Measurements from ENCODE around the gene GLT6D1. TPM values are rescaled to one million over a fixed set of nuclear protein-coding genes. Genes with fewer than 3 reads are reported as not detected.
"Not testable (repeated sequence)": the region's sequence is repeated elsewhere in the genome, so short reads cannot be mapped to it uniquely, and the experiment has no call there.

Gene GLT6D1
- total and polyA plus RNA-seq, 2 donors (not counting 1 experiment from before 2014, with no cell fraction given), result not detected

DNA sequence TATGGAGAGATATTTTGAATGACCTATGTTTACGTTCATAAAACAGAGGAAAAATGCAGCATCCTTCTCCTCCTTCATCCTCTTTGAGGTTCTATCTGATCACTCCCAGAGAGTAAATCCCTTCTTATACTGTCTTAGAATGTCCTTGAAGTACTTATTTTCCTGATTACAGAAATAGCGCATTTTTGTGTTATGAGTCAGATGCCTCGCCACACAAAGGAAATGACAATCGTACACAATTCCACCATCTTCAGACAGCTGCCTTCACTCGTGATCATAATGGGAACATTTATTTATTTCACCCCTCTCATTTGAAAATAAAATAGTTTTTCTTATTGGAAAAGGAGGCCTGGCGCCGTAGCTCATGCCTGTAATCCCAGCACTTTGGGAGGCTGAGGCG is 2.4 kb upstream of the GLT6D1 start:
- TF ChIP-seq, protein P1, sequence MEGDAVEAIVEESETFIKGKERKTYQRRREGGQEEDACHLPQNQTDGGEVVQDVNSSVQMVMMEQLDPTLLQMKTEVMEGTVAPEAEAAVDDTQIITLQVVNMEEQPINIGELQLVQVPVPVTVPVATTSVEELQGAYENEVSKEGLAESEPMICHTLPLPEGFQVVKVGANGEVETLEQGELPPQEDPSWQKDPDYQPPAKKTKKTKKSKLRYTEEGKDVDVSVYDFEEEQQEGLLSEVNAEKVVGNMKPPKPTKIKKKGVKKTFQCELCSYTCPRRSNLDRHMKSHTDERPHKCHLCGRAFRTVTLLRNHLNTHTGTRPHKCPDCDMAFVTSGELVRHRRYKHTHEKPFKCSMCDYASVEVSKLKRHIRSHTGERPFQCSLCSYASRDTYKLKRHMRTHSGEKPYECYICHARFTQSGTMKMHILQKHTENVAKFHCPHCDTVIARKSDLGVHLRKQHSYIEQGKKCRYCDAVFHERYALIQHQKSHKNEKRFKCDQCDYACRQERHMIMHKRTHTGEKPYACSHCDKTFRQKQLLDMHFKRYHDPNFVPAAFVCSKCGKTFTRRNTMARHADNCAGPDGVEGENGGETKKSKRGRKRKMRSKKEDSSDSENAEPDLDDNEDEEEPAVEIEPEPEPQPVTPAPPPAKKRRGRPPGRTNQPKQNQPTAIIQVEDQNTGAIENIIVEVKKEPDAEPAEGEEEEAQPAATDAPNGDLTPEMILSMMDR (IDR thresholded peaks at IDR 0.05), result no peak
- TF ChIP-seq EZH2 (IDR thresholded peaks at IDR 0.05; ENCODE audit: borderline replicate concordance, insufficient read depth, low read depth, low read length, poor library complexity, severe bottlenecking), result no peak
- no peaks in the 10 kb centered on the region for H3K79me2 ChIP-seq (ENCODE audit: control insufficient read depth, insufficient read depth, low read length)
- Mint-ChIP-seq H3K27ac (no peak overlapping the region), H3K4me3 (no peak overlapping the region), H3K4me1 (no peaks in the 10 kb centered on the region), H3K9me3 (ENCODE audit: insufficient read depth) (peaks cover 14% of the 10 kb centered on the region), H3K27me3 (peaks cover 16% of the 10 kb centered on the region)
- peaks cover 0 to 13% (median 12%) of the 10 kb centered on the region in 3 donors for H3K9me3 ChIP-seq (ENCODE audit: control extremely low read depth in 1 of 3, control insufficient read depth in 2 of 3, insufficient read depth in 1 of 3, low read length in 2 of 3)
- DNase-seq (no peak), ATAC-seq (ENCODE audit: low read depth) (no peak)
- no peak overlapping the region for H3K4me3 ChIP-seq (ENCODE audit: control extremely low read depth in 1 of 5, extremely low read depth in 1 of 5, insufficient read depth in 1 of 5, low read depth in 2 of 5, low read length in 4 of 5)
- intact Hi-C loops (cut with micrococcal nuclease), result no loop called here
- POLR2A ChIA-PET, result no interaction called here
- H3K4me2 ChIP-seq (replicated peaks; ENCODE audit: low read depth, low read length, poor library complexity, severe bottlenecking), result no peak overlapping the region
- no peaks in the 10 kb centered on the region for H3K4me1 ChIP-seq (ENCODE audit: control insufficient read depth in 2 of 2, insufficient read depth in 2 of 2, low read length in 2 of 2)
- no peak overlapping the region for H2AFZ ChIP-seq (ENCODE audit: insufficient read depth, low read depth, low read length, poor library complexity, severe bottlenecking)
- no peaks in the 10 kb centered on the region for H3K36me3 ChIP-seq (replicated peaks in 1 of 2; ENCODE audit: control extremely low read depth in 1 of 2, control insufficient read depth in 1 of 2, extremely low read depth in 1 of 2, insufficient read depth in 2 of 2, low read length in 1 of 2)
- H4K20me1 ChIP-seq (ENCODE audit: control insufficient read depth, insufficient read depth, low read length, poor library complexity, severe bottlenecking), result no peaks in the 10 kb centered on the region
- CTCF ChIA-PET, result no interaction called here
- H3K27ac ChIP-seq (ENCODE audit: low read length in 2 of 2), result no peak overlapping the region
- no CpG with 5 or more reads among the region's 8 CpGs for WGBS (ENCODE audit: insufficient coverage)
- H3K9ac ChIP-seq (ENCODE audit: low read length), result no peak overlapping the region
- H3K27me3 ChIP-seq (replicated peaks in 1 of 4; ENCODE audit: control extremely low read depth in 1 of 4, control insufficient read depth in 3 of 4, insufficient read depth in 4 of 4, low read length in 3 of 4), result no peaks in the 10 kb centered on the region

DNA sequence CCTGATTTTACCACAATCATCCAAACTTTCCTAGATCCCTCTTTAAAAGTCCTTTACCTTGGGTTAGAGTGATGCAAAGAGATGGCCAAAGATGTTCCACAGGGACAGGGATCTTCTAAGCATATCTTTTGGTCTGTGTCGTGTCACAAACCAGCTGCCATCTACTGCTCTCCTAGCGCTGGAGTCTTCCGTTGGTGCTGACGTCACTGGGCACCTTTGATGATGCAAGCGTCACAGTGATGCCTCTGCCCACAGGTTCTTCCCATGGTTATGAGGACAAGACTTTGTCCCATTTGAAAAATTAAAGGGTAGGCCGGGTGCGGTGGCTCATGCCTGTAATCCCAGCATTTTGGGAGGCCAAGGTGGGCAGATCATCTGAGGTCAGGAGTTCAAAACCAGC is 1.7 kb upstream of the GLT6D1 start:
- Histone ChIP-seq H3K27me3 (replicated peaks in 1 of 4; ENCODE audit: control extremely low read depth in 1 of 4, control insufficient read depth in 3 of 4, insufficient read depth in 4 of 4, low read length in 3 of 4) (no peaks in the 10 kb centered on the region), H3K36me3 (replicated peaks in 1 of 2; ENCODE audit: control extremely low read depth in 1 of 2, control insufficient read depth in 1 of 2, extremely low read depth in 1 of 2, insufficient read depth in 2 of 2, low read length in 1 of 2) (no peaks in the 10 kb centered on the region), H3K4me2 (replicated peaks; ENCODE audit: low read depth, low read length, poor library complexity, severe bottlenecking) (no peak overlapping the region), H3K4me3 (ENCODE audit: control extremely low read depth in 1 of 5, extremely low read depth in 1 of 5, insufficient read depth in 1 of 5, low read depth in 2 of 5, low read length in 4 of 5) (no peak overlapping the region), H3K9me3 (ENCODE audit: control extremely low read depth in 1 of 3, control insufficient read depth in 2 of 3, insufficient read depth in 1 of 3, low read length in 2 of 3) (peaks cover 0 to 13% (median 12%) of the 10 kb centered on the region in 3 donors), H3K9ac (ENCODE audit: low read length) (no peak overlapping the region), H3K27ac (ENCODE audit: low read length in 2 of 2) (no peak overlapping the region), H4K20me1 (ENCODE audit: control insufficient read depth, insufficient read depth, low read length, poor library complexity, severe bottlenecking) (no peaks in the 10 kb centered on the region), H2AFZ (ENCODE audit: insufficient read depth, low read depth, low read length, poor library complexity, severe bottlenecking) (no peak overlapping the region), H3K79me2 (ENCODE audit: control insufficient read depth, insufficient read depth, low read length) (no peaks in the 10 kb centered on the region), H3K4me1 (ENCODE audit: control insufficient read depth in 2 of 2, insufficient read depth in 2 of 2, low read length in 2 of 2) (no peaks in the 10 kb centered on the region)
- ATAC-seq (ENCODE audit: low read depth) (no peak), DNase-seq (no peak)
- Mint-ChIP-seq H3K4me1 (no peaks in the 10 kb centered on the region), H3K27ac (no peak overlapping the region), H3K9me3 (ENCODE audit: insufficient read depth) (peaks cover 14% of the 10 kb centered on the region), H3K27me3 (peaks cover 21% of the 10 kb centered on the region), H3K4me3 (no peak overlapping the region)
- no peak for TF ChIP-seq EZH2 (IDR thresholded peaks at IDR 0.05; ENCODE audit: borderline replicate concordance, insufficient read depth, low read depth, low read length, poor library complexity, severe bottlenecking)
- TF ChIP-seq, protein P1 (IDR thresholded peaks at IDR 0.05), result no peak
- POLR2A ChIA-PET, result no interaction called here
- intact Hi-C loops (cut with micrococcal nuclease), result no loop called here
- CTCF ChIA-PET, result interaction anchor here (1.0 kb wide), 1 partner anchor 39 kb away, joined by 3 read pairs; no protein-coding TSS in a partner anchor
- 81% methylated on average over 7 of the region's 7 CpGs for WGBS (ENCODE audit: insufficient coverage)

DNA sequence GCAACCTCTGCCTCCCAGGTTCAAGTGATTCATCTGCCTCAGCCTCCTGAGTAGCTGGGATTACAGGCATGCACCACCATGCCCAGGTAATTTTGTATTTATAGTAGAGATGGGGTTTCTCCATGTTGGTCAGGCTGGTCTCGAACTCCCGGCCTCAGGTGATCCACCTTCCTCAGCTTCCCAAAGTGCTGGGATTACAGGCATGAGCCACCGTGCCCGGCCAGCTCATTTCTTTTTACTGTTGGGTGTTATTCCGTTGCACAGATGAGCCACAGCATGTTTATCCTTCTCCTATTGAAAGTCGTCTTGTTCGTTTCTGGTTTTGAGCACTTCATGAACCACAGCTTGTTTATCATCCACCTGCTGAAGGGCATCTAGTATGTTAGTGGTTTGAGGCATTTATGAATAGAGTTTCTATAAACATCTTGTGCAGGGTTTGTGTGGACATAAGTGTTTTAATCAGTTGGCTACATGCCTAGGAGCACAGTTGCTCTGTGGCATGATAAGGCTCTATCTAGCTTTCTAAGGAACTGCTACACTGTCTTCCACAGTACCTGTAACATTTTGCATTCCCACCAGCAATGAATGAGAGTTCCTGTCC is 2.3 kb downstream of the GLT6D1 start:
- POLR2A ChIA-PET; DNase-seq; H3K4me3 ChIP-seq (ENCODE audit: control extremely low read depth in 1 of 5, extremely low read depth in 1 of 5, insufficient read depth in 1 of 5, low read depth in 2 of 5, low read length in 4 of 5); H3K79me2 ChIP-seq (ENCODE audit: control insufficient read depth, insufficient read depth, low read length); CTCF ChIA-PET; H3K4me3 Mint-ChIP-seq; intact Hi-C loops (cut with micrococcal nuclease); H3K27me3 ChIP-seq (replicated peaks in 1 of 4; ENCODE audit: control extremely low read depth in 1 of 4, control insufficient read depth in 3 of 4, insufficient read depth in 4 of 4, low read length in 3 of 4); H2AFZ ChIP-seq (ENCODE audit: insufficient read depth, low read depth, low read length, poor library complexity, severe bottlenecking); H3K27ac Mint-ChIP-seq; H3K9me3 Mint-ChIP-seq (ENCODE audit: insufficient read depth); H3K27ac ChIP-seq (ENCODE audit: low read length in 2 of 2); H3K9me3 ChIP-seq (ENCODE audit: control extremely low read depth in 1 of 3, control insufficient read depth in 2 of 3, insufficient read depth in 1 of 3, low read length in 2 of 3); H3K4me1 ChIP-seq (ENCODE audit: control insufficient read depth in 2 of 2, insufficient read depth in 2 of 2, low read length in 2 of 2); H3K4me1 Mint-ChIP-seq; H4K20me1 ChIP-seq (ENCODE audit: control insufficient read depth, insufficient read depth, low read length, poor library complexity, severe bottlenecking); H3K9ac ChIP-seq (ENCODE audit: low read length); H3K36me3 ChIP-seq (replicated peaks in 1 of 2; ENCODE audit: control extremely low read depth in 1 of 2, control insufficient read depth in 1 of 2, extremely low read depth in 1 of 2, insufficient read depth in 2 of 2, low read length in 1 of 2); H3K4me2 ChIP-seq (replicated peaks; ENCODE audit: low read depth, low read length, poor library complexity, severe bottlenecking); ATAC-seq (ENCODE audit: low read depth): not testable (repeated sequence)
- peaks cover 32% of the 10 kb centered on the region for H3K27me3 Mint-ChIP-seq
- WGBS (ENCODE audit: insufficient coverage), result 66% methylated on average over 3 of the region's 7 CpGs
